Spleen (tissue), 11 donors: ENCODE measurements around the gene PRKCH. TPM values are rescaled to one million over a fixed set of nuclear protein-coding genes. Genes with fewer than 3 reads are reported as not detected.

Source experiments
- DNase-seq: peaks from one replicate; pipeline ENCODE4 v3.0.0-alpha.2; 2020
- H3K27ac ChIP-seq, 8 donors: fragments of 200-600 bp; sonication (generic) in 7 of 8; 1 replicate in 4 of 8; 2 replicates in 4 of 8; pipeline versions ENCODE4 v1.5.0 to v1.8.0; 2016 to 2021; ENCODE audit warnings: inconsistent platforms in 4 of 8, mild to moderate bottlenecking in 4 of 8, moderate library complexity in 1 of 8
- H3K27me3 ChIP-seq, 7 donors: fragments of 200-600 bp; sonication (generic) in 6 of 7; replicated peaks in 1 of 7; 1 replicate in 4 of 7; 2 replicates in 3 of 7; pipeline versions ENCODE4 v1.5.0 to v1.8.0; 2016 to 2021; ENCODE audit warnings: inconsistent platforms in 3 of 7, mild to moderate bottlenecking in 1 of 7
- H3K36me3 ChIP-seq, 6 donors: fragments of 200-600 bp; sonication (generic) in 5 of 6; 1 replicate in 4 of 6; 2 replicates in 2 of 6; pipeline versions ENCODE4 v1.5.0 to v1.8.0; 2016 to 2021; ENCODE audit warnings: inconsistent platforms in 2 of 6
- H3K4me1 ChIP-seq, 6 donors: fragments of 200-600 bp; sonication (generic) in 5 of 6; 1 replicate in 3 of 6; 2 replicates in 3 of 6; pipeline versions ENCODE4 v1.5.0 to v1.8.0; 2016 to 2021; ENCODE audit warnings: inconsistent platforms in 3 of 6
- H3K4me3 ChIP-seq, 8 donors: fragments of 200-600 bp; sonication (generic) in 7 of 8; 1 replicate in 4 of 8; 2 replicates in 4 of 8; pipeline versions ENCODE4 v1.5.0 to v1.8.0; 2016 to 2021; ENCODE audit warnings: inconsistent platforms in 4 of 8, mild to moderate bottlenecking in 4 of 8, moderate library complexity in 2 of 8
- H3K9me3 ChIP-seq, 8 donors: fragments of 200-600 bp; sonication (generic) in 7 of 8; 1 replicate in 4 of 8; 2 replicates in 4 of 8; pipeline versions ENCODE4 v1.5.0 to v1.8.0; 2016 to 2021; ENCODE audit warnings: inconsistent platforms in 4 of 8
- CTCF ChIP-seq, 11 experiments: fragments of 200-600 bp in 7 of 11; fragments of 450-650 bp in 4 of 11; sonication (generic) in 4 of 11; IDR thresholded peaks in 8 of 11; conservative IDR thresholded peaks in 3 of 11; 1 replicate in 7 of 11; 2 replicates in 4 of 11; pipeline versions ENCODE4 v1.4.0 to v1.8.0; 2016 to 2021; ENCODE audit warnings: antibody characterized with exemption in 11 of 11, inconsistent platforms in 4 of 11, mild to moderate bottlenecking in 1 of 11
- POLR2A ChIP-seq, 3 donors: fragments of 450-650 bp; IDR thresholded peaks; one replicate each; pipeline ENCODE4 v1.5.1; 2017; ENCODE audit warnings: antibody characterized with exemption in 3 of 3, mild to moderate bottlenecking in 1 of 3
- POLR2AphosphoS5 ChIP-seq, 3 donors: sonication (generic); formaldehyde crosslinking; IDR thresholded peaks; one replicate each; pipeline ENCODE4 v1.5.1; 2017; ENCODE audit warnings: antibody characterized with exemption in 3 of 3
- WGBS, 5 donors: extraction: QIAGEN DNeasy Blood & Tissue Kit in 3 of 5; methylation state at CpG; one replicate each; pipeline versions ENCODE4 v1.1.5 to v1.1.7; 2013 to 2018; 5-methylcytosine and 5-hydroxymethylcytosine counted together
- intact Hi-C: fragments of 100-400 bp; cut with DNase I; formaldehyde crosslinking; loops from one replicate; pipeline ENCODE4 v1.15.0; 2023; ENCODE audit warnings: low total_unique reads
- polyA plus RNA-seq, 3 donors: library from polyadenylated mRNA; stranded (reverse); fragments of 200-250 nt; gene quantifications; one replicate each; pipeline ENCODE4 v1.2.1, GENCODE V29; 2013
- total RNA-seq, 7 donors: library from RNA; depleted of rRNA in 3 of 7; stranded (reverse); fragments of >200 nt in 3 of 7; fragmentation: NEBNext Ultra II Directional in 4 of 7; extraction: Animal tissue kit (Norgen Biotek cat#: 25700) in 4 of 7; gene quantifications; one replicate each; pipeline versions ENCODE4 v1.1.0 to v1.2.1, GENCODE V29; 2016 to 2021
- donor health status: healthy with polysubstance abuse.
- donor health status: DM: no; HTN: no; CAD: no; lungs with moderate emphysema.
- donor health status: DM: no; HTN: no; CAD: no.
- donor health status: Bipolar disorder and iron deficiency.
- donor health status: healthy.
- donor health status: DM: no; HTN: no; CAD: no.
- donor health status: DM: yes; HTN: yes; CAD: no.

Gene PRKCH
- total and polyA plus RNA-seq, 10 donors = 10.0 to 184 (median 105) TPM

- 79 to 87% (median 82%) methylated on average over 1 of the region's 1 CpG for WGBS, 5 donors
- Histone ChIP-seq H3K27ac (peak overlapping the region; percentile 16 to 92 (median 90)), H3K4me3 (peak overlapping the region in 1 of 8 donors; percentile 38), H3K27me3 (no peaks in the 10 kb centered on the region), H3K9me3 (peaks cover 0 to 5% (median 0%) of the 10 kb centered on the region in 8 donors), H3K36me3 (no peaks in the 10 kb centered on the region), H3K4me1 (peaks cover 31 to 96% (median 47%) of the 10 kb centered on the region in 6 donors)
- no peak for DNase-seq
- TF ChIP-seq CTCF (IDR thresholded peaks at IDR 0.05 in 8 of 11, conservative IDR thresholded peaks at IDR 0.05 in 3 of 11) = no peak
- no peak for TF ChIP-seq POLR2AphosphoS5 (IDR thresholded peaks at IDR 0.05)
- no peak for TF ChIP-seq POLR2A (IDR thresholded peaks at IDR 0.05)
- intact Hi-C loops = no loop called here
Measured at GRCh38 chr14:61330511-61330910, 9.1 kb downstream of the PRKCH start.

GRCh38 chr14:61331992-61332657, 10.7 kb downstream of the PRKCH start:
- no peaks in the 10 kb centered on the region for H3K27me3 ChIP-seq
- H3K9me3 ChIP-seq = no peaks in the 10 kb centered on the region
- peak overlapping the region; percentile 61 to 92 (median 82) for H3K27ac ChIP-seq
- no peak for DNase-seq
- peaks cover 35 to 95% (median 53%) of the 10 kb centered on the region in 6 donors for H3K4me1 ChIP-seq
- no peaks in the 10 kb centered on the region for H3K36me3 ChIP-seq
- intact Hi-C loops = no loop called here
- no peak for TF ChIP-seq CTCF (IDR thresholded peaks at IDR 0.05 in 8 of 11, conservative IDR thresholded peaks at IDR 0.05 in 3 of 11)
- TF ChIP-seq POLR2AphosphoS5 (IDR thresholded peaks at IDR 0.05) = no peak
- WGBS, 5 donors = 73 to 85% (median 83%) methylated on average over 4 of the region's 4 CpGs
- peak overlapping the region in 1 of 8 donors; percentile 19 for H3K4me3 ChIP-seq

GRCh38 chr14:61332658-61333029, 11.3 kb downstream of the PRKCH start:
- WGBS, 5 donors = 74 to 82% (median 78%) methylated on average over 8 of the region's 8 CpGs
- Histone ChIP-seq H3K4me3 (peak overlapping the region in 1 of 8 donors; percentile 19), H3K36me3 (no peaks in the 10 kb centered on the region), H3K27me3 (no peaks in the 10 kb centered on the region), H3K9me3 (no peaks in the 10 kb centered on the region), H3K27ac (peak overlapping the region; percentile 61 to 92 (median 82)), H3K4me1 (peaks cover 35 to 95% (median 52%) of the 10 kb centered on the region in 6 donors)
- no peak for DNase-seq
- intact Hi-C loops = no loop called here
- TF ChIP-seq POLR2A (IDR thresholded peaks at IDR 0.05) = peak in 1 of 3 donors; percentile 11
- TF ChIP-seq CTCF (IDR thresholded peaks at IDR 0.05 in 8 of 11, conservative IDR thresholded peaks at IDR 0.05 in 3 of 11) = no peak
- TF ChIP-seq POLR2AphosphoS5 (IDR thresholded peaks at IDR 0.05) = peak in 1 of 3 donors; percentile 69

GRCh38 chr14:61333087-61333486, 11.7 kb downstream of the PRKCH start:
- H3K4me1 ChIP-seq = peaks cover 36 to 98% (median 56%) of the 10 kb centered on the region in 6 donors
- H3K27ac ChIP-seq = peak overlapping the region; percentile 27 to 92 (median 82)
- 67 to 96% (median 72%) methylated on average over 1 of the region's 1 CpG for WGBS, 5 donors
- H3K9me3 ChIP-seq = no peaks in the 10 kb centered on the region
- TF ChIP-seq POLR2A (IDR thresholded peaks at IDR 0.05) (no peak), POLR2AphosphoS5 (IDR thresholded peaks at IDR 0.05) (no peak)
- DNase-seq = no peak
- H3K4me3 ChIP-seq = peak overlapping the region in 1 of 8 donors; percentile 19
- H3K36me3 ChIP-seq = no peaks in the 10 kb centered on the region
- intact Hi-C loops = no loop called here
- H3K27me3 ChIP-seq = no peaks in the 10 kb centered on the region
